ENCODE data around the gene MTRF1. TPM values are rescaled to one million over a fixed set of nuclear protein-coding genes. Genes with fewer than 3 reads are reported as not detected.

Gene MTRF1
- total and polyA plus RNA-seq, 2 of the 4 experiments (the other 2 are of a cell fraction) = 9.7 to 12.4 TPM

- DNase-seq (peak; percentile 47), ATAC-seq (ENCODE audit: low read depth) (no peak)
- H3K18ac ChIP-seq (ENCODE audit: low read depth, low read length) = no peak overlapping the region
- H2AK5ac ChIP-seq (ENCODE audit: low read depth, low read length) = no peak overlapping the region
- H2BK5ac ChIP-seq (ENCODE audit: low read depth, low read length, poor library complexity, severe bottlenecking) = no peak overlapping the region
- dilution Hi-C loops (cut with HindIII; ENCODE audit: low sequenced_read_pairs, unreplicated experiment) (no loop called here), intact Hi-C loops (cut with micrococcal nuclease) (no loop called here), in situ Hi-C loops (cut with MboI; ENCODE audit: low sequenced_read_pairs) (no loop called here)
- no peak overlapping the region for H2AK9ac ChIP-seq (replicated peaks; ENCODE audit: low read depth, low read length, poor library complexity)
- no peak overlapping the region for H3K4ac ChIP-seq (ENCODE audit: low read depth, low read length)
- no peak overlapping the region for H3K27ac ChIP-seq (ENCODE audit: insufficient read depth, low read length)
- H3K9me1 ChIP-seq (ENCODE audit: insufficient read depth, low read length) = no peaks in the 10 kb centered on the region
- CTCF ChIA-PET = no interaction called here
- H2BK120ac ChIP-seq (ENCODE audit: low read depth, low read length) = no peak overlapping the region
- H2BK15ac ChIP-seq (ENCODE audit: low read depth, low read length) = no peak overlapping the region
- no peak overlapping the region for H3K14ac ChIP-seq (replicated peaks; ENCODE audit: low read depth, low read length)
- H3K9me3 ChIP-seq (ENCODE audit: control insufficient read depth, insufficient read depth, low read length) = peaks cover 5% of the 10 kb centered on the region
- H4K91ac ChIP-seq (ENCODE audit: insufficient read depth, low read depth, low read length) = no peak overlapping the region
- no peaks in the 10 kb centered on the region for H4K20me1 ChIP-seq (ENCODE audit: insufficient read depth, low read length)
- no peak overlapping the region for H2AFZ ChIP-seq (replicated peaks; ENCODE audit: low read length, poor library complexity)
- no peak overlapping the region for H4K5ac ChIP-seq (ENCODE audit: low read depth, low read length)
- no TSS peak for BruUV-seq (replicated peaks)
- H4K8ac ChIP-seq (ENCODE audit: low read depth in 2 of 2, low read length in 2 of 2) = no peak overlapping the region
- WGBS, 2 experiments (ENCODE audit: extremely low coverage in 2 of 2, insufficient read length in 1 of 2) = no CpG with 5 or more reads among the region's 7 CpGs
- POLR2A ChIA-PET (ENCODE audit: unreplicated experiment) = no interaction called here
- no peak overlapping the region for H3K23ac ChIP-seq (ENCODE audit: low read depth, low read length)
- no peak overlapping the region for H3K56ac ChIP-seq (ENCODE audit: extremely low read depth, insufficient read depth, low read length)
- H3K4me3 ChIP-seq (ENCODE audit: insufficient read depth, low read depth, low read length) = no peak overlapping the region
- H2BK20ac ChIP-seq (ENCODE audit: low read depth, low read length) = no peak overlapping the region
- TF ChIP-seq CHD1 (IDR thresholded peaks at IDR 0.05; ENCODE audit: low read depth, low read length) (no peak), RAD21 (IDR thresholded peaks at IDR 0.05; ENCODE audit: low read length) (no peak), SMC3 (IDR thresholded peaks at IDR 0.05; ENCODE audit: low read depth, low read length) (no peak), CEBPB (IDR thresholded peaks at IDR 0.05; ENCODE audit: low read depth, low read length) (no peak), MAZ (IDR thresholded peaks at IDR 0.05; ENCODE audit: borderline replicate concordance, low read depth, low read length) (no peak), RCOR1 (IDR thresholded peaks at IDR 0.05; ENCODE audit: insufficient replicate concordance, low read length) (no peak)
- H3K79me1 ChIP-seq (ENCODE audit: low read depth in 1 of 2, low read length in 2 of 2) = no peaks in the 10 kb centered on the region
- H3K36me3 ChIP-seq (ENCODE audit: control insufficient read depth, insufficient read depth, low read length) = no peaks in the 10 kb centered on the region
- H3K9ac ChIP-seq (ENCODE audit: low read depth, low read length) = no peak overlapping the region
- H3K4me2 ChIP-seq (ENCODE audit: low read depth, low read length) = no peak overlapping the region
- no peaks in the 10 kb centered on the region for H3K27me3 ChIP-seq (ENCODE audit: control insufficient read depth, insufficient read depth, low read length)
- H3K4me1 ChIP-seq (ENCODE audit: control insufficient read depth, insufficient read depth, low read length) = peaks cover 5% of the 10 kb centered on the region; the same call in 1 of the 2 replicates
These were observed 85.3 kb downstream of the MTRF1 start for GRCh38 chr13:41178040-41178439.

Measured in IMR-90 (cell line).